ENCODE results near the gene DEAF1. TPM values are rescaled to one million over a fixed set of nuclear protein-coding genes. Genes with fewer than 3 reads are reported as not detected.

The DEAF1 gene
- polyA plus RNA-seq, 1 donor (not counting 4 experiments of a cell fraction or from before 2014, with no cell fraction given), result 8.1 TPM

- H4K20me1 ChIP-seq (ENCODE audit: control insufficient read depth, extremely low read depth, insufficient read depth, low read length), result peaks cover 2% of the 10 kb centered on the region
- no peaks in the 10 kb centered on the region for H3K27me3 ChIP-seq (ENCODE audit: control insufficient read depth, extremely low read depth, insufficient read depth, low read length)
- dilution Hi-C loops (cut with MboI; ENCODE audit: extremely low pct_ligation_motif_present, low sequenced_read_pairs), result no loop called here
- no peak overlapping the region for H3K9ac ChIP-seq (ENCODE audit: control insufficient read depth, extremely low read depth, insufficient read depth, low read length)
- TF ChIP-seq EZH2 (IDR thresholded peaks at IDR 0.05; ENCODE audit: low read length), result no peak
- TF ChIP-seq, protein P1, sequence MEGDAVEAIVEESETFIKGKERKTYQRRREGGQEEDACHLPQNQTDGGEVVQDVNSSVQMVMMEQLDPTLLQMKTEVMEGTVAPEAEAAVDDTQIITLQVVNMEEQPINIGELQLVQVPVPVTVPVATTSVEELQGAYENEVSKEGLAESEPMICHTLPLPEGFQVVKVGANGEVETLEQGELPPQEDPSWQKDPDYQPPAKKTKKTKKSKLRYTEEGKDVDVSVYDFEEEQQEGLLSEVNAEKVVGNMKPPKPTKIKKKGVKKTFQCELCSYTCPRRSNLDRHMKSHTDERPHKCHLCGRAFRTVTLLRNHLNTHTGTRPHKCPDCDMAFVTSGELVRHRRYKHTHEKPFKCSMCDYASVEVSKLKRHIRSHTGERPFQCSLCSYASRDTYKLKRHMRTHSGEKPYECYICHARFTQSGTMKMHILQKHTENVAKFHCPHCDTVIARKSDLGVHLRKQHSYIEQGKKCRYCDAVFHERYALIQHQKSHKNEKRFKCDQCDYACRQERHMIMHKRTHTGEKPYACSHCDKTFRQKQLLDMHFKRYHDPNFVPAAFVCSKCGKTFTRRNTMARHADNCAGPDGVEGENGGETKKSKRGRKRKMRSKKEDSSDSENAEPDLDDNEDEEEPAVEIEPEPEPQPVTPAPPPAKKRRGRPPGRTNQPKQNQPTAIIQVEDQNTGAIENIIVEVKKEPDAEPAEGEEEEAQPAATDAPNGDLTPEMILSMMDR (optimal IDR thresholded peaks at IDR 0.05 in 1 of 3, IDR thresholded peaks at IDR 0.05 in 1 of 3, conservative IDR thresholded peaks at IDR 0.05 in 1 of 3; ENCODE audit: extremely low read depth in 1 of 3, insufficient read depth in 2 of 3, low read length in 3 of 3), result no peak
- H3K9me3 ChIP-seq (ENCODE audit: control insufficient read depth, low read depth, low read length), result no peaks in the 10 kb centered on the region
- no peaks in the 10 kb centered on the region for H3K79me2 ChIP-seq (ENCODE audit: control insufficient read depth, insufficient read depth, low read length)
- DNase-seq (ENCODE audit: low read depth, low spot score) (no peak), FAIRE-seq (no peak)
- H3K4me3 ChIP-seq (ENCODE audit: control insufficient read depth in 2 of 3, extremely low read depth in 1 of 3, insufficient read depth in 2 of 3, low read depth in 1 of 3, low read length in 3 of 3), result no peak overlapping the region
- H3K4me1 ChIP-seq (ENCODE audit: control insufficient read depth, extremely low read depth, insufficient read depth, low read length), result peaks cover 7% of the 10 kb centered on the region
- no peaks in the 10 kb centered on the region for H3K9me1 ChIP-seq (ENCODE audit: control insufficient read depth, extremely low read depth, insufficient read depth, low read length)
- H3K36me3 ChIP-seq (ENCODE audit: control insufficient read depth in 2 of 2, extremely low read depth in 1 of 2, insufficient read depth in 2 of 2, low read length in 2 of 2), result peaks cover 30% of the 10 kb centered on the region in 2 experiments
- H3K27ac ChIP-seq (ENCODE audit: control insufficient read depth, insufficient read depth, low read length), result no peak overlapping the region
- no peak overlapping the region for H2AFZ ChIP-seq (ENCODE audit: control insufficient read depth, low read length)
- H3K4me2 ChIP-seq (ENCODE audit: control insufficient read depth, extremely low read depth, insufficient read depth, low read depth, low read length), result no peak overlapping the region
Measured at GRCh38 chr11:722346-722811, 27.4 kb upstream of the DEAF1 start.

DNA sequence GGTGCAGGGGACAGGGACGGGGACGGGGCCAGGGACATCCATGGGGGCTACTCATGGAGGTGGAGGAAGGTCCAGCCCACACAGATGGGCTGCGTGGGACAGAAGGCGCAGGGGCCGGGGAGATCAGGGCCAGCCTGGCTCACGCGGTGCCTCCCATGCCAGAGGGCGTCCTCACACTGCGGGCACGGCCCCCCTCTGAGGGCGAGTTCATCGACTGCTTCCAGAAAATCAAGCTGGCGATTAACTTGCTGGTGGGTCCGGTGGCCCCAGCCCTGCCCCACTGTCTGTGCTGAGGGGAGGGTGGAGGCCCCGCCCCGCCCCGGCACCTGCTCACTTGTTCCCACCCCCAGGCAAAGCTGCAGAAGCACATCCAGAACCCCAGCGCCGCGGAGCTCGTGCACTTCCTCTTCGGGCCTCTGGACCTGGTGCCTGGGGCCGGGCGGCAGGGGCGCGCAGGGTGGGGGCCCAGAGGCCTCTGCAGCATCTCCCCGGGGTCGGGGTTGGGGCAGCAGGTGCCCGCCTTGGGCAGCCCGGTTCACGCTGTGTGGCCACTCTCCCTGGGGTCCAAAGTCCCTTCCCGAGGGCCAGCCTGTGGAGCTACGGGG, 26.8 kb upstream of the DEAF1 start:
- peaks cover 29% of the 10 kb centered on the region in 2 experiments for H3K36me3 ChIP-seq (ENCODE audit: control insufficient read depth in 2 of 2, extremely low read depth in 1 of 2, insufficient read depth in 2 of 2, low read length in 2 of 2)
- no peak for DNase-seq (ENCODE audit: low read depth, low spot score)
- no peak overlapping the region for H3K4me3 ChIP-seq (ENCODE audit: control insufficient read depth in 2 of 3, extremely low read depth in 1 of 3, insufficient read depth in 2 of 3, low read depth in 1 of 3, low read length in 3 of 3)
- H4K20me1 ChIP-seq (ENCODE audit: control insufficient read depth, extremely low read depth, insufficient read depth, low read length), result peaks cover 5% of the 10 kb centered on the region
- no peak overlapping the region for H3K27ac ChIP-seq (ENCODE audit: control insufficient read depth, insufficient read depth, low read length)
- TF ChIP-seq EZH2 (IDR thresholded peaks at IDR 0.05; ENCODE audit: low read length), result no peak
- TF ChIP-seq, protein P1 (optimal IDR thresholded peaks at IDR 0.05 in 1 of 3, IDR thresholded peaks at IDR 0.05 in 1 of 3, conservative IDR thresholded peaks at IDR 0.05 in 1 of 3; ENCODE audit: extremely low read depth in 1 of 3, insufficient read depth in 2 of 3, low read length in 3 of 3), result no peak
- H3K9ac ChIP-seq (ENCODE audit: control insufficient read depth, extremely low read depth, insufficient read depth, low read length), result no peak overlapping the region
- H3K4me2 ChIP-seq (ENCODE audit: control insufficient read depth, extremely low read depth, insufficient read depth, low read depth, low read length), result no peak overlapping the region
- H2AFZ ChIP-seq (ENCODE audit: control insufficient read depth, low read length), result no peak overlapping the region
- H3K27me3 ChIP-seq (ENCODE audit: control insufficient read depth, extremely low read depth, insufficient read depth, low read length), result no peaks in the 10 kb centered on the region
- peaks cover 3% of the 10 kb centered on the region for H3K79me2 ChIP-seq (ENCODE audit: control insufficient read depth, insufficient read depth, low read length)
- peaks cover 7% of the 10 kb centered on the region for H3K4me1 ChIP-seq (ENCODE audit: control insufficient read depth, extremely low read depth, insufficient read depth, low read length)
- no peak for FAIRE-seq
- no peaks in the 10 kb centered on the region for H3K9me3 ChIP-seq (ENCODE audit: control insufficient read depth, low read depth, low read length)
- dilution Hi-C loops (cut with MboI; ENCODE audit: extremely low pct_ligation_motif_present, low sequenced_read_pairs), result no loop called here
- H3K9me1 ChIP-seq (ENCODE audit: control insufficient read depth, extremely low read depth, insufficient read depth, low read length), result no peaks in the 10 kb centered on the region

Data from keratinocyte (primary cell).